PC-9 (cell line): Measurements from ENCODE around the gene RFFL.

Source experiments
- CTCF ChIP-seq: fragments of 200-600 bp; sonication (generic); conservative IDR thresholded peaks from 2 replicates; pipeline ENCODE4 v1.6.1; 2017; ENCODE audit warnings: mixed run types, antibody characterized with exemption, mild to moderate bottlenecking, moderate library complexity
- EZH2 ChIP-seq: fragments of 200-600 bp; sonication (generic); IDR thresholded peaks from 2 replicates; pipeline ENCODE4 v1.8.0; 2017; ENCODE audit warnings: antibody characterized with exemption, low read depth

GRCh38 chr17:35073991-35074627 lies 10.6 kb upstream of the RFFL start:
- no peak for TF ChIP-seq CTCF
- TF ChIP-seq EZH2 = no peak
